Measurements from ENCODE around the gene RNFT2.
"Not testable (repeated sequence)": the region's sequence is repeated elsewhere in the genome, so short reads cannot be mapped to it uniquely, and the experiment has no call there.

RNFT2 gene

GRCh38 chr12:116710370-116711150 lies 27.6 kb upstream of the RNFT2 start:
- DNase-seq: no peak

- DNase-seq: no peak
These were observed 25.4 kb upstream of the RNFT2 start for GRCh38 chr12:116712458-116713303.

GRCh38 chr12:116713527-116713926 lies 24.6 kb upstream of the RNFT2 start:
- no peak for DNase-seq

- no peak for DNase-seq
These were observed 23.9 kb upstream of the RNFT2 start for GRCh38 chr12:116714175-116714574.

GRCh38 chr12:116717466-116718437 lies 20.4 kb upstream of the RNFT2 start:
- DNase-seq: peak; percentile 70

GRCh38 chr12:116718655-116719454 lies 19.3 kb upstream of the RNFT2 start:
- DNase-seq: no peak

- DNase-seq: no peak
These were observed 18.2 kb upstream of the RNFT2 start for GRCh38 chr12:116719731-116720528.

GRCh38 chr12:116722245-116722644 lies 15.9 kb upstream of the RNFT2 start:
- DNase-seq: no peak

- DNase-seq: no peak
These were observed 11.4 kb upstream of the RNFT2 start for GRCh38 chr12:116726694-116727093.

- DNase-seq: no peak
These were observed 10.9 kb upstream of the RNFT2 start for GRCh38 chr12:116727261-116727660.

GRCh38 chr12:116727891-116728290 lies 10.2 kb upstream of the RNFT2 start:
- no peak for DNase-seq

GRCh38 chr12:116731801-116732200 lies 6.3 kb upstream of the RNFT2 start:
- no peak for DNase-seq

GRCh38 chr12:116734156-116734768 lies 3.9 kb upstream of the RNFT2 start:
- DNase-seq: no peak

- no peak for DNase-seq
These were observed 3.0 kb upstream of the RNFT2 start for GRCh38 chr12:116735084-116735483.

- no peak for DNase-seq
These were observed 2.0 kb upstream of the RNFT2 start for GRCh38 chr12:116735951-116736599.

- DNase-seq: no peak
These were observed 947 bp upstream of the RNFT2 start for GRCh38 chr12:116736962-116737773.

- DNase-seq: no peak
These were observed 1.3 kb downstream of the RNFT2 start for GRCh38 chr12:116739381-116739887.

- not testable (repeated sequence) for DNase-seq
These were observed 4.7 kb downstream of the RNFT2 start for GRCh38 chr12:116742787-116743186.

GRCh38 chr12:116744766-116745165 lies 6.7 kb downstream of the RNFT2 start:
- no peak for DNase-seq

Measured in right forelimb (tissue), 1 donor.